ENCODE data around the gene TMEM273.
A peak's percentile ranks its signal among the peaks of the same experiment; 100 is the strongest.

The TMEM273 gene

DNA sequence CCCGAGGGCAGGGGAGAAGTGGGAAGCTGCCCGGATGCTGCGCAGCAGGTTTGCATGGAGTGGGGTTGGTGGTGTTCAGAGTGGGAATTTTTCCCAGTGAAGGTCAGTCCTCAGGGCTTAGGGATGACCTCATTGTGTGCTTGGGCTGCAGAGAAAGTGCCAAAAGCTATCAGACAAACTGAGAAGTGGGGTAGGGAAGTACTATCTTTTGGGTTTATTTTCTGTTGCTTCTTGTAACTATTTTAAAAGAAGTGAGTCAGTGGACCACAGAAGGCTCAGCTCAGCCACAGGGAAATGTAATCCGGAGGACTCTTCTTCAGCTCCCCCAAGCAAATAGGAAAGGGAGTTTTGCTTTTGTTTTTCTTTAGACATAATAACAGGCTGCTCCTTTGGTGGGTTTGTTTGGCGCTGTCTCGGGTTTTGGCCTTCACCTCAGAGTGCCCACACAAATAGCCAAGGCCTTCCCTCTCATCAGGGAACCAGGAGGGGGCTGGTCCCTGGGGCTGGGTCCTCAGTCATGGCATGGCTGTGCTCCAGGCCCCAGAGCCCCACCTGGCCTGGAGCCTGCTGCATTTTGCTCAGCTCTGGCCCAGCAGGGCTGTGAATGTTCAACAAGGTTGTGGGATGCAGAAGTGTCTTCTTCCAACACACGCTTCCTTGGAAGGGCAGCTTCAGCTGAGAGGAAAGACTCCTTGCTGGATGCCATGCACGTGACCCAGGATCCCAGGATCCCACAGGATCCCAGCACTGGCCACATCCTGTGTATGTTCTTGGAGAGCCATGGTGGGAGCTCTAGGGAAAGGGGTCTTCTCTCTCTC lies 49.0 kb downstream of the TMEM273 start:
- peak; percentile 84 for DNase-seq

GRCh38 chr10:49138361-49138891 lies 49.8 kb downstream of the TMEM273 start:
- no peak for DNase-seq

- no peak for DNase-seq
Measured at GRCh38 chr10:49136525-49136924, 51.7 kb downstream of the TMEM273 start.

GRCh38 chr10:49135575-49136313 lies 52.4 kb downstream of the TMEM273 start:
- DNase-seq = no peak

DNA sequence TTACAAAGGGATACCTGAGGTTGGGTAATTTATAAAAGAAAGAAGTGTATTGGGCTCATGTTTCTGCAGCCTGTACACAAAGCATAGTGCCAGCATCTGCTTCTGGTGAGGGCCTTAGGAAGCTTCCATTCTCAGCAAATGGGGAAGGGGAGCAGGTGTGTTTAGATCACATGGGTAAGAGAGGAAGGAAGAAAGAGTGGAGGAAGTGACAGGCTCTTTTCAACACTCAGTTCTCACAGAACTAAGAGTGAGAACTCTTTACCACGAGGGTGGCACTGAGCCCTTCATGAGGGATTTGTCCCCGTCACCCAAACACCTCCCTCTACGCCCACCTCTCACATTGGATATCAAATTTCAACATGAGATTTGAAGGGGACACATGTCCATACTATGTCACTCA lies 53.9 kb downstream of the TMEM273 start:
- no peak for DNase-seq

DNA sequence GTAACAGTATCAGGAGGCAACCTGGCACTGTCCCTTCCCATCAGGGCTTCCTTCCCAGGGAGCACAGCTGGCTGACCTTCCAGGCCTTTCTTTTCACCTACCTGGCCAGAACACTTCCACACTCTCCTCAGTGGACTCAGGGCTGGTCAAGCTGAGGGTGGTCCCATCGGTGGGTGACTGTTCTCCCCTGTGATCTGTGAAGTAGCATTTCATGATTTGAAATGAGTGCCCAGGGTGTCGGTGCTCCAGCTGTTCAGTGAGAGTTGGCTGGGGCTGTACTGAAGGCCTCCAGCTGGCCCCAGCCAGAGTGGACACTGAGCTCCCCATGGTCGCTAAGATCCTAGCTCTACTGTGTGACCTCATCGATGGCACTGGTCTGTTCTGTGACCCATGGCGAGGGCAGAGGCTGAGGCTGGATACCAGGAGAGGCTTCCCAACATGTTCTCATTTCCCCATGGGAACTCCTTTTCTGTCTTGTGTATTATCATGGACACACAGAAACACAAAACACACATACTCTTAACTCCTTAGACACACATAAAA lies 54.4 kb downstream of the TMEM273 start, which contains the start of gene FAM170B:
TSS of gene FAM170B (minus strand) at position 316 of the 543 bp plus-strand sequence. CDS start at position 213, 103 bp downstream.
- DNase-seq = no peak

GRCh38 chr10:49132362-49132737 lies 55.8 kb downstream of the TMEM273 start:
- no peak for DNase-seq

- no peak for DNase-seq
Measured at GRCh38 chr10:49131507-49132361, 56.5 kb downstream of the TMEM273 start.

DNA sequence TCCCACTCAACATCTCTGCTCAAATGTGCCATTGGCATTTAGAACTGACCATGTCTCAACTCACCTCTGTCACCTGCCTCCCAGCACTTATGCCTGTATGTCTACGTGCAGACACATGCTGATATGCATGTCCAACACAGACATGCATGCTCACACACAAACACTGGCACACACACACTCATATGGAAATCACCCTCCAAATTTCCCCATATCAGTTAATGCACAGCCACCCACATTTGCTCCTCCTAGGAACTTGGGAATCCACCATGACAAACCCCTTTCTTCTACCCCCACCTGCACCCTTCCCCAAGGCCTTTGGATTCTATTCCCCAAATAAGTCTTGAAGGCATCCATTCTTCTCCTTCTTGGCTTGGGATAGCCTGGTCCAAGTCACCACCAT lies 58.8 kb downstream of the TMEM273 start:
- no peak for DNase-seq

- no peak for DNase-seq
Measured at GRCh38 chr10:49128854-49129253, 59.3 kb downstream of the TMEM273 start.

DNA sequence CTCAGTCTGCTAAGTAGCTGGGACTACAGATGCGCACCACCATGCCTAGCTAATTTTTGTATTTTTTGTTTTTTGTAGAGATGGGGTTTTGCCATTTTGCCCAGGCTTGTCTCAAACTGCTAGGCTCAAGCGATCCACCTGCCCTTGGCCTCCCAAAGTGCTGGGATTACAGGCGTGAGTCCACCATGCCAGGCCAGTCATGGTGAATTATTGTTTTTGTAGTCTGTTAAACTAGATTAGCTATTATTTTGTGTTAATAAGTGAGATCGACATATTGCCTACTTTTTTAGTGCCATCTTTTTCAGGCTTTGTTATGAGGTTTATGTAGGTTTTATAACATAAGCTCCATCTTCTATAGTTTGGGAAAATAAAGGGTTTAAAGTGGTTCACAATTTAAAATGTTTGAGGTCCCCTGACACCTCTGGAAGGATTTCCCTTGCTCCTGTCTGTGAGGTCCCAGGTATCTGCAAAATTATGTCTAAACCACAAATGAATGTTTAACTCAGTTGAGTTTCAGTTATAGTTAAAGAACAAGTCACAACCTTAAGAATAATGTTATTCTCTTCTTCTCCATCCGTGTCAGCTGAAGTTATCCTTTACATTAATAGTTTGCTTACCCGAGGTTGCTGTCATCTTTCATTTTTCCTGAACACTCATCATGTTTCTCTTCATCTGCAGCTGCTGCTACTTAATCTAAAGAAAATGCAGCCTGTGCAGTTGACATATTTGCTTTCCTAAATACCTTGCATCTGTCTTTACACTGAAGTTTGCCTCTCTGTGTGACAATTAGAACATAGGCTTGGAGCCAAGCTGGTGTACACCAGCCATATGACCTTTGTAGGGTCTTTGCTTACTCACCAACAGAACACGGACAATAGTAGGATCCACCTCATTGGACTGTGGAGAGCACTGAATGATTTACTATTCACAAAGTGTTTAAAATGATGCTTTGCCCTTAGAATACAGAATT lies 63.9 kb downstream of the TMEM273 start:
- DNase-seq = no peak

- DNase-seq = no peak
Measured at GRCh38 chr10:49120911-49121310, 67.3 kb downstream of the TMEM273 start.

- no peak for DNase-seq
Measured at GRCh38 chr10:49119746-49120145, 68.4 kb downstream of the TMEM273 start.

GRCh38 chr10:49118430-49119074 lies 69.6 kb downstream of the TMEM273 start:
- DNase-seq = no peak

GRCh38 chr10:49117376-49118070 lies 70.7 kb downstream of the TMEM273 start:
- DNase-seq = no peak

DNA sequence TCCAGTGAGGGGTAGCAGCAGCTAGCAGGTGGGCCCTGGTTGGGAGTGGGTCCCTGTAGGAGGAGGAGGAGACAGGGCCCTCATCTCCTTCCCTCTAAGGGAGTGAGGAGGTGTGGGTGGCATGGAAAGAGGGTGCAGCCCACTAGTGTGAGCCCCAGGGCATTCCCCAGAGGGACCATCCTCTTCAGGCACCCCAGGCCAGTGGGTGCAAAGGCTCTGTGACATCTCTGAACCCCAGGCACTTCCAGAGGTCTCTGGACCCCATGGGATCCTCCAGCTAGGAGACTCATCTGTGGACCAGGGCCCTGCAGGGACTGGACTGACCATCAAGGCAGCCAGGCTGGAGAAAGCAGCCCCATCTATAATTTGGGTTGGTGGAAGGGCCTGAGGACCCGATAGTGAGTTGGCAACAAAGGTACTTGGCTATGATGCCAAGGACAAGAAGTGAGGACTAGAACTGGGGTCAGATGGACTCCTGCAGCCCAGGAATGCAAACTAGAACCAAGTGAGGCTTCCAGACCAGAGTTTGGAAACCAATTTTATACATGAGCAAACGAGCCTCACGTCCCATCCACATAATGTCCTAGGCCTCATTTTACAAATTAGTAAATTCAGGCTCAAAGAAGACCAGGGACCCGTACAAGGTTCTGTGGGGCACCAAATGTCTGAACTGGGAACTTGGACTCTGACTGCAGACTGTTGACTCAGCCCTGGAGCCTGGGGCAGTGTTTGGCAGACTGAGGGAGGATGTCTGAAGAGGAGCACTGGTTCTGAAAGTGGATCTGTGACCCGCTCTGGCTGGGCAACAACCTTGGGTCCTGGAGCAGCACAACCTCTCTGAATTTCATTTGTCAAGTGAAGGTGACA lies 71.4 kb downstream of the TMEM273 start:
- DNase-seq = no peak

DNA sequence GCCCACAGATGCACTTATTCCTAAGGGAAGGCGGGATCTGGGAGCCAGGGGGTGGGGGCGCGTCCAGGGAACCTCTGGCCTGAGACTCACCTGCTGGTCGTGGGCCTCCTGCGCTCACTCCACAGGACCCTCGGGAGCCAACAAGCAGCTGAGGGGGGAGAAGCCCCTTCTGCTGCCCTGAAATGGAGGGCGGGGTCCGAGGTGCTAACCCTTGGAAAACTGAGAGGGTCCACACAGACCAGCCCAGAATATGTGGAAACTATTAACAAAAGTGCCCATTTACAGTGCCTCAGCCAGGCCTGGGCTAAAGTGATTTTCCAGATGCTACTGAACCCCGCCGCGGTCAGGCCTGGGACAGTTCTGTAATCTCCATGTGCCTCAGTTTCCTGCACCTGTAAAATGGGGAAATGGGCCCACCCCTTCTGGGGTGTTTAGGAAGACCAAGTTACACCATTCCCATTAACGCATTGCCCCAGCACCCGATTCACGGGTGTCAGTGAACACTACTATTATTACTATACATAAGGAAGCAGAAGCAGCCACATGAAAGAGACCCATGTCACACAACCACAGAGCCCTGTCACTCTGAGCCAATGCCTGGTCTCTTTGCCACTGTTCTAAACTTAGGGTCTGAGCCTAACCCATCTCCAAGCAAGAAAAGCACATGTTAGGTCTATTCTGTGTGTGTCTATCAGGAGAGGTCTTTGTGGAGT lies 72.2 kb downstream of the TMEM273 start:
- DNase-seq = no peak

GRCh38 chr10:49115015-49115795 lies 73.0 kb downstream of the TMEM273 start, which contains the start of gene VSTM4:
VSTM4 (minus strand) TSS chr10:49115522; CDS start chr10:49115485, 37 bp downstream.
- DNase-seq = peak; percentile 22
